ENCODE data around the gene SPATA33.
"Not testable (repeated sequence)": the region's sequence is repeated elsewhere in the genome, so short reads cannot be mapped to it uniquely, and the experiment has no call there.

The SPATA33 gene

GRCh38 chr16:89629827-89630610 lies 27.6 kb upstream of the SPATA33 start:
- no peak for DNase-seq

GRCh38 chr16:89633064-89633631 lies 24.5 kb upstream of the SPATA33 start:
- no peak for DNase-seq

GRCh38 chr16:89634463-89635385 lies 22.9 kb upstream of the SPATA33 start:
- DNase-seq: not testable (repeated sequence)

GRCh38 chr16:89636663-89637062 lies 21.0 kb upstream of the SPATA33 start:
- no peak for DNase-seq

- no peak for DNase-seq
Observed at GRCh38 chr16:89637379-89637778, 20.3 kb upstream of the SPATA33 start.

- no peak for DNase-seq
Observed at GRCh38 chr16:89638455-89638854, 19.2 kb upstream of the SPATA33 start.

GRCh38 chr16:89639385-89639784 lies 18.3 kb upstream of the SPATA33 start:
- DNase-seq: no peak

GRCh38 chr16:89641458-89642119 lies 16.0 kb upstream of the SPATA33 start:
- no peak for DNase-seq

GRCh38 chr16:89642574-89642973 lies 15.1 kb upstream of the SPATA33 start:
- DNase-seq: no peak

- no peak for DNase-seq
Observed at GRCh38 chr16:89643769-89644300, 13.8 kb upstream of the SPATA33 start.

GRCh38 chr16:89645122-89645521 lies 12.5 kb upstream of the SPATA33 start:
- no peak for DNase-seq

GRCh38 chr16:89646270-89646669 lies 11.4 kb upstream of the SPATA33 start:
- no peak for DNase-seq

- no peak for DNase-seq
Observed at GRCh38 chr16:89646906-89647305, 10.7 kb upstream of the SPATA33 start.

- no peak for DNase-seq
Observed at GRCh38 chr16:89651584-89651983, 6.1 kb upstream of the SPATA33 start.

- DNase-seq: no peak
Observed at GRCh38 chr16:89653656-89654295, 3.9 kb upstream of the SPATA33 start.

- DNase-seq: no peak
Observed at GRCh38 chr16:89655062-89655643, 2.5 kb upstream of the SPATA33 start.

GRCh38 chr16:89656435-89657121 lies 1.1 kb upstream of the SPATA33 start:
- no peak for DNase-seq

- DNase-seq: no peak
Observed at GRCh38 chr16:89658221-89658879, 714 bp downstream of the SPATA33 start.

GRCh38 chr16:89660146-89660545 lies 2.5 kb downstream of the SPATA33 start:
- DNase-seq: no peak

GRCh38 chr16:89661215-89661614 lies 3.6 kb downstream of the SPATA33 start:
- no peak for DNase-seq

- not testable (repeated sequence) for DNase-seq
Observed at GRCh38 chr16:89664238-89664637, 6.6 kb downstream of the SPATA33 start.

Measured in NCI-H524 treated with DMSO at 0.1 percent for 48 hours (cell line).